Spleen (tissue), 7 donors: ENCODE data around the gene KLK14.

ENCODE experiments used
- CTCF ChIP-seq, 11 experiments: fragments of 200-600 bp in 7 of 11; fragments of 450-650 bp in 4 of 11; sonication (generic) in 4 of 11; IDR thresholded peaks in 8 of 11; conservative IDR thresholded peaks in 3 of 11; 1 replicate in 7 of 11; 2 replicates in 4 of 11; pipeline versions ENCODE4 v1.4.0 to v1.8.0; 2016 to 2021; ENCODE audit warnings: antibody characterized with exemption in 11 of 11, inconsistent platforms in 4 of 11, mild to moderate bottlenecking in 1 of 11
- POLR2A ChIP-seq, 3 donors: fragments of 450-650 bp; IDR thresholded peaks; one replicate each; pipeline ENCODE4 v1.5.1; 2017; ENCODE audit warnings: antibody characterized with exemption in 3 of 3, mild to moderate bottlenecking in 1 of 3
- POLR2AphosphoS5 ChIP-seq, 3 donors: sonication (generic); formaldehyde crosslinking; IDR thresholded peaks; one replicate each; pipeline ENCODE4 v1.5.1; 2017; ENCODE audit warnings: antibody characterized with exemption in 3 of 3
- donor health status: DM: no; HTN: no; CAD: no; lungs with moderate emphysema.
- donor health status: DM: no; HTN: no; CAD: no.
- donor health status: DM: no; HTN: no; CAD: no.

GRCh38 chr19:51075998-51076397 lies 6.7 kb downstream of the KLK14 start:
- TF ChIP-seq POLR2A (IDR thresholded peaks at IDR 0.05) (no peak), CTCF (IDR thresholded peaks at IDR 0.05 in 8 of 11, conservative IDR thresholded peaks at IDR 0.05 in 3 of 11) (no peak), POLR2AphosphoS5 (IDR thresholded peaks at IDR 0.05) (no peak)
